Naive B cell (primary cell): ENCODE results near the gene RASA3. TPM values are rescaled to one million over a fixed set of nuclear protein-coding genes. Genes with fewer than 3 reads are reported as not detected.

Experiments
- ATAC-seq, 2 donors: fragments of 150-1000 bp; cut with Tn5 transposase; 2 replicates each; pipeline ENCODE4 v1.10.0; 2021; ENCODE audit warnings: low read depth in 2 of 2, mild to moderate bottlenecking in 2 of 2, moderate library complexity in 2 of 2
- DNase-seq: peaks from one replicate; pipeline ENCODE4 v3.0.0; 2022
- H3K27ac Mint-ChIP-seq, 6 donors: one replicate each; pipeline ENCODE4 v1.8.0; 2020 to 2022; ENCODE audit warnings: mild to moderate bottlenecking in 6 of 6, mixed read lengths in 6 of 6, moderate library complexity in 5 of 6, inconsistent platforms in 2 of 6
- H3K27me3 Mint-ChIP-seq, 3 donors: one replicate each; pipeline ENCODE4 v1.8.0; 2021 to 2022; ENCODE audit warnings: mixed read lengths in 3 of 3, mild to moderate bottlenecking in 1 of 3
- H3K36me3 Mint-ChIP-seq, 2 donors: one replicate each; pipeline ENCODE4 v1.8.0; 2020 to 2022; ENCODE audit warnings: mixed read lengths in 2 of 2, inconsistent platforms in 1 of 2, mild to moderate bottlenecking in 1 of 2
- H3K4me1 Mint-ChIP-seq, 3 donors: one replicate each; pipeline ENCODE4 v1.8.0; 2020 to 2022; ENCODE audit warnings: mixed read lengths in 3 of 3, inconsistent platforms in 1 of 3, mild to moderate bottlenecking in 1 of 3, moderate library complexity in 1 of 3
- H3K4me3 Mint-ChIP-seq, 8 donors: one replicate each; pipeline ENCODE4 v1.8.0; 2020 to 2022; ENCODE audit warnings: mild to moderate bottlenecking in 8 of 8, mixed read lengths in 8 of 8, moderate library complexity in 8 of 8, inconsistent platforms in 2 of 8
- H3K9me3 Mint-ChIP-seq, 7 donors: one replicate each; pipeline ENCODE4 v1.8.0; 2020 to 2022; ENCODE audit warnings: mixed read lengths in 7 of 7, mild to moderate bottlenecking in 5 of 7, inconsistent platforms in 2 of 7, moderate library complexity in 1 of 7
- polyA plus RNA-seq, 6 donors: library from polyadenylated mRNA; unstranded; fragments of 300-500 nt; fragmentation: Illumina TruSeq; gene quantifications; one replicate each; pipeline ENCODE4 v1.2.3, GENCODE V29; 2021; ENCODE audit warnings: low read depth in 6 of 6

The RASA3 gene
- polyA plus RNA-seq, 6 donors from 2014 or later, result 17.1 to 41.9 (median 28.8) TPM

DNA sequence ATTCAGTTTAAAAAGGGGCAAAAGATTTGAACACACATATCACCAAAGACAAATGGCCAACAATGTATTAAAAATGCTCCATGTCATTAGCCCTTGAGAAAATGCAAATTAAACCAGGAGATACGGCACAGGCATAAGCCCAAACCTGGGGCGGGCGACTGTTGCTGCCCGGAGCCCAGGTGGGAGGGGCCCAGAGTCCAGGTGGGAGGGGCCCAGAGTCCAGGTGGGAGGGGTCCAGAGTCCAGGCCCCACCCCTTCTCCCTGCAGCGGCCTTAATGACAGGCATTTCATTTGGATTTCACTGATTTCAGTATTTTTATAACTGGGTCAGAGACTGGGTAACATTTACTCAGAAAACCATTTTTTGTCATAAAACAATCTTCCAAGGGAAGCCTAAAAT, 78.2 kb downstream of the RASA3 start:
- no peak overlapping the region for H3K4me3 Mint-ChIP-seq
- peak overlapping the region in 1 of 6 donors; percentile 33 for H3K27ac Mint-ChIP-seq
- H3K27me3 Mint-ChIP-seq, result no peaks in the 10 kb centered on the region
- peaks cover 43 to 64% (median 60%) of the 10 kb centered on the region in 3 donors for H3K4me1 Mint-ChIP-seq
- ATAC-seq (no peak), DNase-seq (no peak)
- H3K36me3 Mint-ChIP-seq, result no peaks in the 10 kb centered on the region
- H3K9me3 Mint-ChIP-seq, result no peaks in the 10 kb centered on the region

- peaks cover 43 to 64% (median 57%) of the 10 kb centered on the region in 3 donors for H3K4me1 Mint-ChIP-seq
- no peaks in the 10 kb centered on the region for H3K9me3 Mint-ChIP-seq
- peak overlapping the region in 3 of 8 donors; percentile 2 to 65 (median 3) for H3K4me3 Mint-ChIP-seq
- no peaks in the 10 kb centered on the region for H3K36me3 Mint-ChIP-seq
- H3K27ac Mint-ChIP-seq, result no peak overlapping the region
- no peaks in the 10 kb centered on the region for H3K27me3 Mint-ChIP-seq
- ATAC-seq (no peak), DNase-seq (no peak)
These were observed 79.4 kb downstream of the RASA3 start for GRCh38 chr13:114053026-114053425.

GRCh38 chr13:114050536-114051450, 81.6 kb downstream of the RASA3 start:
- Mint-ChIP-seq H3K27ac (peak overlapping the region in 5 of 6 donors; percentile 20 to 91 (median 85)), H3K4me1 (peaks cover 47 to 62% (median 58%) of the 10 kb centered on the region in 3 donors), H3K9me3 (no peaks in the 10 kb centered on the region), H3K36me3 (no peaks in the 10 kb centered on the region), H3K4me3 (peak overlapping the region in 1 of 8 donors; percentile 50), H3K27me3 (no peaks in the 10 kb centered on the region)
- DNase-seq, result no peak
- no peak for ATAC-seq

GRCh38 chr13:114049626-114050101, 82.8 kb downstream of the RASA3 start:
- ATAC-seq, result no peak
- Mint-ChIP-seq H3K9me3 (no peaks in the 10 kb centered on the region), H3K4me1 (peaks cover 55 to 71% (median 69%) of the 10 kb centered on the region in 3 donors), H3K27me3 (no peaks in the 10 kb centered on the region), H3K4me3 (peak overlapping the region in 4 of 8 donors; percentile 80 to 85 (median 82)), H3K36me3 (no peaks in the 10 kb centered on the region), H3K27ac (peak overlapping the region in 4 of 6 donors; percentile 10 to 91 (median 70))
- no peak for DNase-seq

DNA sequence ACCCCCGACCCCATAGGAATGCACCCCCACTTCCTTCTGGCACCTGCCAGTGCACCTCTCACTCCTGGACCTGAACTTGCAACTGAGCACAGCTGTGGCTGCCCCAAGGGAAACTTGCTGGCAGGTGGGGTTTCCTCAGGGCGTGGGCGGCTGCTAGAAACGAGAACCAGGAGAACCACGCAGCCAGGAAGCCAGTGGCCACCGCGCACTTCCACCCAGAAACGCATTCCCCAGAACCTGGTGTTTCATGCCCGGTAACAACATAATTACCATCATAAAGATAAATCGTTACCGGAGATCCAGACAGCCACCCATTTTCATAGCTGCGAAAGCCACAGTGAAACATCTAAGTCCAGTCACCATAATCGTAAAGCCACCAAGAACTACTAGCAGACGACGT, 83.4 kb downstream of the RASA3 start:
- Mint-ChIP-seq H3K4me3 (peak overlapping the region; percentile 3 to 87 (median 84)), H3K27ac (peak overlapping the region; percentile 55 to 94 (median 86)), H3K27me3 (no peaks in the 10 kb centered on the region), H3K4me1 (peaks cover 59 to 76% (median 72%) of the 10 kb centered on the region in 3 donors), H3K36me3 (no peaks in the 10 kb centered on the region), H3K9me3 (no peaks in the 10 kb centered on the region)
- ATAC-seq (peak; percentile 87 to 94), DNase-seq (peak; percentile 77)

GRCh38 chr13:114048443-114048842, 84.0 kb downstream of the RASA3 start:
- DNase-seq (no peak), ATAC-seq (no peak)
- H3K9me3 Mint-ChIP-seq, result no peaks in the 10 kb centered on the region
- H3K27ac Mint-ChIP-seq, result peak overlapping the region in 2 of 6 donors; percentile 85 to 91
- H3K36me3 Mint-ChIP-seq, result no peaks in the 10 kb centered on the region
- peak overlapping the region in 7 of 8 donors; percentile 3 to 85 (median 78) for H3K4me3 Mint-ChIP-seq
- H3K4me1 Mint-ChIP-seq, result peaks cover 60 to 75% (median 71%) of the 10 kb centered on the region in 3 donors
- no peaks in the 10 kb centered on the region for H3K27me3 Mint-ChIP-seq

- Mint-ChIP-seq H3K4me1 (peaks cover 60 to 78% (median 70%) of the 10 kb centered on the region in 3 donors), H3K27me3 (no peaks in the 10 kb centered on the region), H3K36me3 (peaks cover 0 to under 1% of the 10 kb centered on the region in 2 donors), H3K27ac (peak overlapping the region in 3 of 6 donors; percentile 19 to 91 (median 83)), H3K9me3 (no peaks in the 10 kb centered on the region), H3K4me3 (peak overlapping the region; percentile 52 to 81 (median 74))
- ATAC-seq, result peak; percentile 13 to 53
- peak; percentile 31 for DNase-seq
These were observed 85.0 kb downstream of the RASA3 start for GRCh38 chr13:114047358-114047881.

- Mint-ChIP-seq H3K9me3 (no peaks in the 10 kb centered on the region), H3K4me3 (peak overlapping the region in 3 of 8 donors; percentile 52 to 74 (median 70)), H3K27ac (peak overlapping the region in 3 of 6 donors; percentile 13 to 91 (median 16)), H3K36me3 (peaks cover 0 to 7% of the 10 kb centered on the region in 2 donors), H3K4me1 (peaks cover 57 to 70% (median 62%) of the 10 kb centered on the region in 3 donors), H3K27me3 (no peaks in the 10 kb centered on the region)
- ATAC-seq (no peak), DNase-seq (no peak)
These were observed 85.9 kb downstream of the RASA3 start for GRCh38 chr13:114046431-114046975.

DNA sequence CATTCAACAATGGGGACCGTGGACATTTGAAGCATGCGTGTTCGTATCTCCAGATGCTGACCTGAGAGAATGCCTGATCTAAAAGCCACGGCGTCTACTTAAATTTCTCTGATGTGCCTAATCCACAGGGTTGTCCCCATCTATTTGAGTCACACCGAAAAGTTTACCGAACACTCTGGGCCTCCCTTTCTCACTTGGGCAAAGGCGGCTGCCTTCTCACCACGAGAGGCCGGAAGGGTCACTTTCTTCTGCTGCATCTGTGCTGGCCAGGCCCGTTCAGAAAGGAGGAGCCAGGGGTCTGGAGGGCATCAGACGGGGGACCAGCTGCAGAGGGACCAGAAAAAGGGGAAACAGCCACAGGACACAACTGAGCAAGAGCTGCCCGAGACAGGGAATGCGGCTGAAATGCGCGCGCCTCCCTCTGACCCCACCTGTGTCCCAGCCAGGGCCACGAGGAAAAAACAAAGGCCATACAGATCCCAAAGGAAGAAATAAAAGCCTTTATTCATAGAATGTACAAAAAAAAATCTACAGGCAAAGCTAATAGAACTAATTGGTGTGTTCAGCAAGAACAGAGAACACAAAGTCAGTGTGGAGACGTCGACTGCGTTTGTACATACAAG, 87.2 kb downstream of the RASA3 start:
- Mint-ChIP-seq H3K4me1 (peaks cover 53 to 62% (median 57%) of the 10 kb centered on the region in 3 donors), H3K9me3 (no peaks in the 10 kb centered on the region), H3K4me3 (peak overlapping the region in 3 of 8 donors; percentile 4 to 86 (median 22)), H3K36me3 (peaks cover 0 to 7% of the 10 kb centered on the region in 2 donors), H3K27me3 (no peaks in the 10 kb centered on the region), H3K27ac (peak overlapping the region in 3 of 6 donors; percentile 33 to 91 (median 79))
- ATAC-seq (no peak), DNase-seq (no peak)

DNA sequence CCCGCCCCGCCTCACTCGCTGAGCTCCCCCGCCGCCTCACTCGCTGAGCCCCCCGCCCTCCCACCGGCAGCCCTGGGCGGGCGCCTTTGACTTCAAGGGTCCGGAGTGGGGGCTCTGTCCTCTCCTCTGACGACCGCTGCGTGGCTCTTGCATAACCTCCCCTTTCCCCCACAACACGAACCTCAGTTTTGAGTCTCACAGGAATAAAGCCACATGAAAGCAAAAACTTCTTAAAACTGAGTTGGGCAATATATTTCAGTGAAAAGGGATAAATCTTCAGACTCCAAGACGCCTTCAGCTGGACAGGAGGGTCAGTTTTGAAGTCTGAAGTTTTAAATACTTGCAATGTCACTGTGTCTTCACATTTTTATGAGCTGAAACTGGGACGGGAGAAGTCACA, 87.9 kb downstream of the RASA3 start:
- no peaks in the 10 kb centered on the region for H3K9me3 Mint-ChIP-seq
- no peaks in the 10 kb centered on the region for H3K27me3 Mint-ChIP-seq
- no peak for DNase-seq
- peak overlapping the region; percentile 28 to 91 (median 75) for H3K27ac Mint-ChIP-seq
- peaks cover 48 to 58% (median 52%) of the 10 kb centered on the region in 3 donors for H3K4me1 Mint-ChIP-seq
- peak overlapping the region in 2 of 8 donors; percentile 29 to 86 for H3K4me3 Mint-ChIP-seq
- no peak for ATAC-seq
- peaks cover 0 to 7% of the 10 kb centered on the region in 2 donors for H3K36me3 Mint-ChIP-seq

DNA sequence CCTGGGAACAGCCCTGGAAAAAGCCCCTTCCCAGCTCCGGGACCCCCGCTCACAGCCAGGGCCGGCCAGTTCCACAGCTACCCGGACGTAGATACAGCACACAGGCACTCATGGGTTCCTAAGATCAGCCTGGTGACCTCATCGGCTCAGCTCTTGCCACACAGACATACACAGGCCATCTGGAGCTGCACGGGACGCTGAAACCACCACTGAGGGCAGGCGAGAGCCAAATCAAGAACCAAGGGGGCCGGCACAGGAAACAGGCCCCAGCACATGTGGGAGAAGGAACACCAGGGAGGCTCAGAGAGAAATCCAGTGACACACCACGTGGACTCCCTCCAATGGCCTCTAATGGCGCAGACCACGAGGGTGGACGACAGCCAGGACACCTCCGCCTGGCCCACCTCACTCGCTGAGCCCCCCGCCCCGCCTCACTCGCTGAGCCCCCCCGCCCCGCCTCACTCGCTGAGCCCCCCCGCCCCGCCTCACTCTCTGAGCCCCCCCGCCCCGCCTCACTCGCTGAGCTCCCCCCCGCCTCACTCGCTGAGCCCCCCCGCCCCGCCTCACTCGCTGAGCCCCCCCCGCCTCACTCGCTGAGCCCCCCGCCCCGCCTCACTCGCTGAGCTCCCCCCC, 88.9 kb downstream of the RASA3 start:
- DNase-seq, result no peak
- H3K4me3 Mint-ChIP-seq, result peak overlapping the region in 2 of 8 donors; percentile 47
- peaks cover 0 to 7% of the 10 kb centered on the region in 2 donors for H3K36me3 Mint-ChIP-seq

GRCh38 chr13:114042066-114042815, 90.2 kb downstream of the RASA3 start:
- ATAC-seq (no peak), DNase-seq (no peak)
- H3K4me3 Mint-ChIP-seq, result no peak overlapping the region
- no peaks in the 10 kb centered on the region for H3K27me3 Mint-ChIP-seq
- H3K9me3 Mint-ChIP-seq, result no peaks in the 10 kb centered on the region
- H3K36me3 Mint-ChIP-seq, result peaks cover 0 to 11% of the 10 kb centered on the region in 2 donors
- peak overlapping the region in 5 of 6 donors; percentile 38 to 87 (median 69) for H3K27ac Mint-ChIP-seq
- H3K4me1 Mint-ChIP-seq, result peaks cover 36 to 37% (median 37%) of the 10 kb centered on the region in 3 donors

More for the DNA sequence above, 88.9 kb downstream of the RASA3 start:
- H3K9me3 Mint-ChIP-seq, result no peaks in the 10 kb centered on the region
- ATAC-seq, result peak in 1 of 2 donors; percentile 27
- H3K27me3 Mint-ChIP-seq, result no peaks in the 10 kb centered on the region
- H3K4me1 Mint-ChIP-seq, result peaks cover 40 to 48% (median 44%) of the 10 kb centered on the region in 3 donors
- peak overlapping the region in 5 of 6 donors; percentile 33 to 87 (median 62) for H3K27ac Mint-ChIP-seq
